ENCODE data around the gene ZNRF3.
"Not testable (repeated sequence)": the region's sequence is repeated elsewhere in the genome, so short reads cannot be mapped to it uniquely, and the experiment has no call there.

The ZNRF3 gene

GRCh38 chr22:28883657-28883916 lies 215 bp downstream of the ZNRF3 start:
- TF ChIP-seq POLR2AphosphoS5 (IDR thresholded peaks at IDR 0.05; ENCODE audit: low read depth, low read length): no peak
- TF ChIP-seq SPI1 (IDR thresholded peaks at IDR 0.05; ENCODE audit: low read depth, low read length): no peak
- no peak for TF ChIP-seq POLR2A (IDR thresholded peaks at IDR 0.05; ENCODE audit: low read depth, low read length)
- TF ChIP-seq TAF1 (IDR thresholded peaks at IDR 0.05; ENCODE audit: low read depth, low read length): no peak
- no peak for TF ChIP-seq POU2F2 (IDR thresholded peaks at IDR 0.05; ENCODE audit: low read depth, low read length)
- no peak for TF ChIP-seq PAX5 (IDR thresholded peaks at IDR 0.05; ENCODE audit: insufficient read depth, low read length, severe bottlenecking)
- no peak for FAIRE-seq
- no peak for DNase-seq (ENCODE audit: insufficient read length, low spot score)

- FAIRE-seq (no peak), DNase-seq (ENCODE audit: insufficient read length, low spot score) (peak; percentile 28)
- TF ChIP-seq SPI1 (IDR thresholded peaks at IDR 0.05; ENCODE audit: low read depth, low read length) (no peak), POU2F2 (IDR thresholded peaks at IDR 0.05; ENCODE audit: low read depth, low read length) (no peak), POLR2AphosphoS5 (IDR thresholded peaks at IDR 0.05; ENCODE audit: low read depth, low read length) (no peak), TAF1 (IDR thresholded peaks at IDR 0.05; ENCODE audit: low read depth, low read length) (no peak), POLR2A (IDR thresholded peaks at IDR 0.05; ENCODE audit: low read depth, low read length) (no peak), PAX5 (IDR thresholded peaks at IDR 0.05; ENCODE audit: insufficient read depth, low read length, severe bottlenecking) (no peak)
These were observed 760 bp downstream of the ZNRF3 start for GRCh38 chr22:28883917-28884746.

GRCh38 chr22:28884747-28885350 lies 1.5 kb downstream of the ZNRF3 start:
- no peak for FAIRE-seq
- TF ChIP-seq POLR2A (IDR thresholded peaks at IDR 0.05; ENCODE audit: low read depth, low read length): no peak
- no peak for DNase-seq (ENCODE audit: insufficient read length, low spot score)

- no peak for FAIRE-seq
- no peak for DNase-seq (ENCODE audit: insufficient read length, low spot score)
- TF ChIP-seq POU2F2 (IDR thresholded peaks at IDR 0.05; ENCODE audit: low read depth, low read length) (no peak), SPI1 (IDR thresholded peaks at IDR 0.05; ENCODE audit: low read depth, low read length) (no peak), POLR2A (IDR thresholded peaks at IDR 0.05; ENCODE audit: low read depth, low read length) (no peak), POLR2AphosphoS5 (IDR thresholded peaks at IDR 0.05; ENCODE audit: low read depth, low read length) (no peak), PAX5 (IDR thresholded peaks at IDR 0.05; ENCODE audit: insufficient read depth, low read length, severe bottlenecking) (no peak), TAF1 (IDR thresholded peaks at IDR 0.05; ENCODE audit: low read depth, low read length) (no peak)
These were observed 2.6 kb downstream of the ZNRF3 start for GRCh38 chr22:28885939-28886338.

- not testable (repeated sequence) for DNase-seq (ENCODE audit: insufficient read length, low spot score); FAIRE-seq
These were observed 3.3 kb downstream of the ZNRF3 start for GRCh38 chr22:28886679-28887078.

- no peak for FAIRE-seq
- TF ChIP-seq POLR2A (IDR thresholded peaks at IDR 0.05; ENCODE audit: low read depth, low read length) (no peak), POU2F2 (IDR thresholded peaks at IDR 0.05; ENCODE audit: low read depth, low read length) (no peak), POLR2AphosphoS5 (IDR thresholded peaks at IDR 0.05; ENCODE audit: low read depth, low read length) (no peak), TAF1 (IDR thresholded peaks at IDR 0.05; ENCODE audit: low read depth, low read length) (no peak), SPI1 (IDR thresholded peaks at IDR 0.05; ENCODE audit: low read depth, low read length) (no peak), PAX5 (IDR thresholded peaks at IDR 0.05; ENCODE audit: insufficient read depth, low read length, severe bottlenecking) (no peak)
- DNase-seq (ENCODE audit: insufficient read length, low spot score): no peak
These were observed 4.5 kb downstream of the ZNRF3 start for GRCh38 chr22:28887725-28888459.

GRCh38 chr22:28889478-28890024 lies 6.2 kb downstream of the ZNRF3 start:
- FAIRE-seq (no peak), DNase-seq (ENCODE audit: insufficient read length, low spot score) (no peak)
- TF ChIP-seq POLR2A (IDR thresholded peaks at IDR 0.05; ENCODE audit: low read depth, low read length): no peak
- no peak for TF ChIP-seq POLR2AphosphoS5 (IDR thresholded peaks at IDR 0.05; ENCODE audit: low read depth, low read length)
- TF ChIP-seq SPI1 (IDR thresholded peaks at IDR 0.05; ENCODE audit: low read depth, low read length): no peak
- TF ChIP-seq PAX5 (IDR thresholded peaks at IDR 0.05; ENCODE audit: insufficient read depth, low read length, severe bottlenecking): no peak
- TF ChIP-seq TAF1 (IDR thresholded peaks at IDR 0.05; ENCODE audit: low read depth, low read length): no peak
- TF ChIP-seq POU2F2 (IDR thresholded peaks at IDR 0.05; ENCODE audit: low read depth, low read length): no peak

- no peak for TF ChIP-seq TAF1 (IDR thresholded peaks at IDR 0.05; ENCODE audit: low read depth, low read length)
- no peak for TF ChIP-seq POLR2AphosphoS5 (IDR thresholded peaks at IDR 0.05; ENCODE audit: low read depth, low read length)
- TF ChIP-seq SPI1 (IDR thresholded peaks at IDR 0.05; ENCODE audit: low read depth, low read length): no peak
- TF ChIP-seq POU2F2 (IDR thresholded peaks at IDR 0.05; ENCODE audit: low read depth, low read length): no peak
- no peak for TF ChIP-seq PAX5 (IDR thresholded peaks at IDR 0.05; ENCODE audit: insufficient read depth, low read length, severe bottlenecking)
- TF ChIP-seq POLR2A (IDR thresholded peaks at IDR 0.05; ENCODE audit: low read depth, low read length): no peak
- no peak for DNase-seq (ENCODE audit: insufficient read length, low spot score)
- no peak for FAIRE-seq
These were observed 7.9 kb downstream of the ZNRF3 start for GRCh38 chr22:28891156-28891733.

- TF ChIP-seq POU2F2 (IDR thresholded peaks at IDR 0.05; ENCODE audit: low read depth, low read length) (no peak), TAF1 (IDR thresholded peaks at IDR 0.05; ENCODE audit: low read depth, low read length) (no peak), POLR2A (IDR thresholded peaks at IDR 0.05; ENCODE audit: low read depth, low read length) (no peak), PAX5 (IDR thresholded peaks at IDR 0.05; ENCODE audit: insufficient read depth, low read length, severe bottlenecking) (no peak)
- DNase-seq (ENCODE audit: insufficient read length, low spot score) (no peak), FAIRE-seq (no peak)
These were observed 8.9 kb downstream of the ZNRF3 start for GRCh38 chr22:28892175-28892731.
